SKM-1 treated with dmso at 0.1 percent for 144 hours (cell line): ENCODE data around the gene KCNF1.

Source experiments
- DNase-seq: peaks from one replicate; lab custom pipeline; 2025; ENCODE audit not compliant: unreplicated experiment; lab: John Stamatoyannopoulos, UW

KCNF1 gene

DNA sequence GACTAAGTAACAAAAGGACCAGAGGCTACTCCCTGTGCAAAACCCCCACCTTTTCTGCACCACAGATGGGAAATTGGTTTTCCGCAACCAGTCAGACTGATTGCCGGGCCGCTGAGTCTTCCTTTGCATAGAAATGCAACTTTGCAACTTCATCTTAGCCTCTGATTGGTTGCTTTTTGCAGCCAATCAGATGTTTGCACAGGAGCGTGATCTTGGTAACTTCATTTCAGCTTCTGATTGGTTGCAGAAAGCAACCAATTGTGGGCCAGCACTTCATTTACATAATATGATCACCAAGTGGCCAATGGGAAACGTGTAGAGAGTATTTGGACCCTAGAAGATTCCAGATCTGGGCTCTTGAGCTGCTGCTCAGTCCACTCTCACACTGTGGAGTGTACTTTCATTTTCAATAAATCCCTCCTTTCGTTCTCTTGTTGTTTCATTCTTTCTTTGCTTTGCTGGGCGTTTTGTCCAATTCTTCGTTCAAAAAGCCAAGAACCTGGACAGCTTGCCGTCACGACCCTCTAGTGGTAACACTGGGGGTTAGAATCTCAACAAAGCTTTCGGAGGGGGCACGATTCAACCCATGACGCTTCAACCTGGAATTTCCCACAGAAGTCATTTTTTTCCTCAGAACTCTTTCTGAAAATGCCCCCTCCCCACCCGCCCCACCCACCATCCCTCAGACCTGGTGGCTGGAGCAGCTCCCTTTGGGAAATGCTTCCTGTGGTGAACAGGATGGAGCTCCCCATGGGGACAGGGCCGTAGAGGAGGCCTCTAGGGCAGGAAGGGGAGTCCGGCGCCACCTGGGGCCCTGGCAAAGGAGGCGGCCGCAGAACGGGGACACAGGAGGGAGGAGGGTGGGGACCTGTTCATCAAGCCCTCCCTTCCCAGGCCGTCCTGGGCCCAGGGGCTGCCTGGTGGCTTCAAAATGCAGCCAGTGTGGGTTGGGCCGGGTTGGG, 31.8 kb upstream of the KCNF1 start:
- DNase-seq, result no peak

DNA sequence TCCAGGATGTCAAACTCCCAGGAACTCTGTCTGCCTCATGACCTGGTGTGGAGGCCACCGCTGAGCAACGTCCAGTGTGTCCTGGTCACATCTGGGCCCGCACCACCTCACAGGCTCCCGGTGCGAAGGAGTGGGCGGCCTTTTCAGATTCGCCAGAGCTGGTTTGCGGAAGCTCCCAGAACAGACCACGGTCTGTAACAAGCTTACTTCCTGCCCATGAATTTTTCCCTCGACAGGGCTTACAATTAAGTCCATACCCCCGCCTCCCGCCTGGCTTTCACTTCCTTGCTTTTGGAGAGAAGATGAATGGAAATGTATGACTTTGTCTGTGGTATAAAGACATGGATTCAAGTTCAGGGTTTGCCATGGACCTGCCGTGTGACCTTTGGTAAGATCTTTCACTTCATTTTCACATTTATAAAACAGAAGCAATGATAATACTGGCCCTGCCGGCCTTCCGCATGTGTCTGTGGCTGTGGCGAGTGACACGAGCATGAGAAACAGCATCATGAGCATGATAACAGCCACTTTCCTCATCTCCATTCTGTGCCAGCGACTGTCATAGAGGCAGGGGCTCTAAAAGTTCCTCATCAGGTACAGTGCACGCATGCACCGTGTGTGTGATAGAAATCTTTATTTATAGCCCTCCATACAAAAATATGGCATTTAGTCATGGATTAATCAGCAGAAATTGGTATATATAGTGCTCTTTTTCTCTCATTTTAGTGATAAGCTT, 31.0 kb upstream of the KCNF1 start:
- no peak for DNase-seq

DNA sequence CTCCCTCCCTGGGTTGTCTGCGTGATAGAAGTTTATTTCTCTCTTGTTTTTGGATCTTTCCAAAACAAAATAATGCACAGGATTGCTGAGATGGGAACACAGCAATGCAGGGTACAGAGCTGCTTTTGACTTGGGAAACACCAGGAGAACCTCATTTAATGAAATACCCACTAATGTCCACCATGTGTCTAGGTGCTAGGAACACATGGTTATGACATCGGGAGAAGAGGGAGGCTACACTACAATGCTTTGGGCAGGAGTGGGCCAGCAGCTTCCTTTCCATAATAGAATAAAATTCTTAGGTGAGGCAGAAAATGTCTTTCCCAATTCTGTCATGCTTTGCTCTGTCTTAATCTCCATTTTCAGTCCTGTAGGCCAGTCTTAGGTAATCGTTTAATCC, 29.2 kb upstream of the KCNF1 start:
- DNase-seq, result no peak

DNA sequence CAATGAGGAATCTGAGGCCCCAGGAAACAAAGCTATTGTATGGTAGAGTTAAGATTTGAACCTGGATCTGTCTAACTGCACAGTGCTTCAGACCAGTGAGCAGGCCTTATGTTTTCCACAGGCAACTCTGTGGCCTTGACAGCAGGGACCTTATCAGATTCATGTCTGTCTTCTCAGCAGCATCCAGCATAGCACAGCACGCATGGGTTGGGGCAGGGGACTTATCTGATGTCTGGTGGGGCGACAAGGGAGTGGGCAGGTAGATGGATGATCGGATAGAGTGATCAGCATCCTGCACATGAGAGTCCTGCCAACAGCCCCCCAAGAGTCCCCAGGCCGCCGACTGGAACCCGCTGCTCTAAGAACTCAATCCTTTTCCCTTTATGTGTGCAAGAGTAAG, 28.7 kb upstream of the KCNF1 start:
- DNase-seq, result no peak

DNA sequence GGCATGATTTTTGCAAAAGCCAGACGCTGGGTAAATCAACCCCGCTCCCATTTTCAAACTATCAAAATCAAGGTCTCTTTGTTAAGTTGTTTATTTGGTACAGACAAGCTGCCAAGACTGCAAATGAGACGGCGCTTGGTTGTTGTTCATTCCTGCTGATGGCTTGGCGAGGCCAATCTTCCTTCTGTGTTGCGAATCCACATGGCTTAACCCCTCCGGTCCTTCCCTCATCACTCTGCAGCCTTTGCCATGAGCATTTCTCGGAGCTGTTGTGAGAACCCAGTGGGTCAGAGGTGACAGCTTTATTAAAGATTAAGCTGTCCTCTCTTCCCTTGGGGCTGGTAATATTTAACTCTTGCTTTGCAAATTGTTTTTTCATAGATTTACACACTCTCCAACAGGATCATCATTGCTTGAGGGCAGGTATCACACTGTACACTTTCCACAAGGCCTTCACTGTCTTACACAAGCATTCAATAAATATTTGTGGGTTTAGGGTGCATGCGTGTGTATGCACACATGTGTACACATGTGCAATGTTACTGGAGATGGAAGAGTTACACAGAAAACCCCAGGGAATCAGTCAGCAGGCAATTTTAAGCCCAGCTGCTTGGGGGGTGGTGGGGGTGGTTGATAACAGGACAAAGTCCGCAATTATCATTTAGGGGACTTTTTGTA, 27.8 kb upstream of the KCNF1 start:
- DNase-seq, result no peak

DNA sequence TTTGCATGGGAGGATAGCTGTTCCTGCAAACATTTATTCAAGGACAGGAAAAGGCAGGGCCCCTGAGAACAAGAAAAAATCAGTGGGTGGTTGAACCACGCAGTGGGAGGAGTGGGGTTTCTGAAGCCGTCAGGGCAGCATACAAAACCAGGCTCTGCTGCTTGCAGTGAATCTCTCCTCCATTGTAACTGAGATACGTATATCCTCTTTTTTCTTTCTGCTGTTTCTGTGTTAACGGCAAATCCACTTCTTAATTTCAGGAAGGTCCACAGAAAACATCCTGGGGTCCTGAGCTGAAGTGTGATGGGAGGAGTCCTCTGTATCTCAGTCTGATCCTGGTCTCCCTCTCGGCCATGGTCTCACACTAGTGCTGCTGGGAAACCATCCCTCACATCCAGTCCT, 27.2 kb upstream of the KCNF1 start:
- no peak for DNase-seq

DNA sequence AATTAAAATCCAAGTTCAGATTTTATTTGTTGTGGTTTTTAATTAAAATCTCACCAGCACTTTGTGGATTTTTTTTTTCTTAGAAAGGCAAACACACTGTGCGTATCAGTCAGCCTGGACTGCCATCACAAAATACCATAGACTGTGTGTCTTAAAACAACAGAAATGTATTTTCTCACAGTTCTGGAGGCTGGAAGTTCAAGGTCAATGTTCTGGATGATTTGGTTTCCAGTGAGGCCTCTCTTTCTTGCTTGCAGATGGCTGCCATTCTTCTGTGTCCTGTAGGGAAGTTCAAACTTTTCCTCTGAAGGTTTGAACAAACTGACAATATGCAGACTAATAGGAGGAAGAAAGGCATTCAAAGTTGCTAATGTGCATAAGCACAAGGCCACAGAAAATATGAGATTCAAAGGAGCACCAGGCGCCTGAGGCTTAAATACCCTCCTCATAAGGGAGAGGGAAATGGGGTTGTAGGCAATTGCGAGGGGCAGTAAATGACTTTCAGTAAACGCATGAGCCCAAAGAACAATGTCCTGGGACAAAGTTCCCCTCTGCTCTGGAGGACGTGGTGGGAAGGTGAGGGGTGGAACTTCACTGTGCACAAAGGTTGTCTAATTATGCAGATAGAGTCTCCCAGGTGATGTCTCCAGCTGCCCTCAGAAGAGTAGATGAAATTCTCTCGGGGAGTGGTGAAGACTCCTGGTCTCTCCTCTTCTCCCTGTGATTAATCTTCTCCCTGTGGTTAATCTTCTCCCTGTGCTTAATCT, 26.5 kb upstream of the KCNF1 start:
- no peak for DNase-seq

DNA sequence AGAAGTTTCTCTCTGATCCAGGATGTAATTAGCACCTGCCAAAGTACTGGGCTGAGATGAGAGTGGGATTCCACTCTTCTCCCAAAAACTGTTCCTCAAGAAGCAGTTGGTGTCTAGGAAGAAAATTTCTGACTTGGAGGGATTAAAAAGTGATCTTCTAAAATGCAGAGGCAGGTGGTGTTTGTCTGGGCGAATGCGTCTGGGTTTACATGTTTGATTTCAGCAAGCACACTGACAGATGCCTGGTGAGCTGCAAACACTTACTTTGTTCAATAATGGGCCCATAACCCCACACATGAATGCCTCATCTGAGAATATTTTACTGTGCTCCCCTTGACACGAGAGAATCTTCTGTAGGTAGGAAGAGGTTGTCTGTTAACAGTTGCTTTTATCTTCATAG, 24.3 kb upstream of the KCNF1 start:
- no peak for DNase-seq

DNA sequence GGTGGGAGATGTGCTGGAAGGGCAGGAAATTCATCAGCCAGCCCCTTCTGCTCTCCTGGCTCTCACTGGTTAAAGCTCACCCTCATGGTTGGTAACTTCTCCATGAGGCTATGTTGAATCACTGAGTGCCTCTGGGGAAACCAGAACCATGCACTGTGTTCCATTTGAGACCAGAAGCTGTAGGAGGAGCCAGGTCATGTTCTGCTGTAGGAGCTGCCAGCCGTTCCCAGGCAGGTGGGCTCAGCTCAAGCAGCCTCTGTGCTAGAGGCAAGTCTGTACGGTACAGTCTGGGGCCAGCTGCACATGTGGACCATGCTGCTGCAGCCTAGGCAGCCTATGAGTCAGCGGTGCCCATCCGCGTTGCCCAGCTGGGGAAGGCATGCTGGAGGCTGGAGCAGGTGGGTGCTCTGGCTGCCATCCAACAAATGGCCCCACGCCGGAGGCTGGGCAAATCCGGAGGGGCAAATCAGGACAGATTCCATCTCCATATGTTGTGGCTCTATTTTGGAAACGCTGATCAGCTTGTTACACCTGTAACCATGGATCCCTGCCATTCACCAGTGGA, 22.0 kb upstream of the KCNF1 start:
- no peak for DNase-seq

DNA sequence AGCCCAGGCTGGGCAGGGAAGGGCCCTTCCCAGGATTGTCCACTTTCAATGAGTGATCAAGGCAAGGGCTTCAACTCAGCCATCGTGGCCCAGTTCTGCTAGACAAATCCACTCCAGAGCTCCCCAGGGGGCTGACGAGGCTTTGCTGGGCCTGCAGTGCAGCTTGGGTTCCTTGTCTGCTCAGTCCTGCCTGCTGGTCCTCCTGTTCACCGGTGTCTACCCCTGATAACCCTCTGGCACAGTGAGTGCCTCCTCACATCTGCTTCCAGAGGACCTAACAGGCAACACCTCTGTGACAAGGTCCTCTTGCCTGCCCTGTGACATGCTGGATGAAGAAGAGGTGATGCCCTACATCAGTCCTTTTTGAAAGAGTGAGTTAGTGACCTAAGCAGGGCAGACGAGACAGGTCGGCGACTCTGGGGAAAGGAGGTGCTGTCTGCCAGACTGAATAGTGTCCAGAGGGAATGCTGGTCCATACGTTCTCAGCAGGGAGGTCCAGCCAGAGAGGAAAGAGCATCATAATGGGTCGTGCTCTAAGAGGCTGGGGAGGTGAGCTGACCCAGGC, 20.9 kb upstream of the KCNF1 start:
- no peak for DNase-seq

DNA sequence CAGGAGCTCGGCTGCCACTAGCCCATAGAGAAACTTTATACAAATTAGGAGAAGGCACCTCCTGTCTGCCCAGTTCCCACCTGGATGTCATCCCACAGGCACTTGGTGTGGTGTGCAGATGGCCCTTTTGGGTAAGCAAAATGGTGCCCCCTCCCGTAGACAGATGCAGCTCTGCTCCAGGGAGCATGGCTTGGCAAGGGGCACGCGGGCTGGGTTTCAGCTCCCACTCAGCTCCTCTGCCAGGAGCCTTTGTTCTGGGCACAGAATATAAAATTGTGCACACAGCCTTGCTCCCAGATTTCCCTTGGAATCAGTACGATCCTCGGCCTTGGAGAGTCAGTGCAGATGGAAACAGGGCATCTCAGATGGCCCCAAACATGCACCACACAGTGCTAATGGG, 20.3 kb upstream of the KCNF1 start:
- DNase-seq, result no peak

DNA sequence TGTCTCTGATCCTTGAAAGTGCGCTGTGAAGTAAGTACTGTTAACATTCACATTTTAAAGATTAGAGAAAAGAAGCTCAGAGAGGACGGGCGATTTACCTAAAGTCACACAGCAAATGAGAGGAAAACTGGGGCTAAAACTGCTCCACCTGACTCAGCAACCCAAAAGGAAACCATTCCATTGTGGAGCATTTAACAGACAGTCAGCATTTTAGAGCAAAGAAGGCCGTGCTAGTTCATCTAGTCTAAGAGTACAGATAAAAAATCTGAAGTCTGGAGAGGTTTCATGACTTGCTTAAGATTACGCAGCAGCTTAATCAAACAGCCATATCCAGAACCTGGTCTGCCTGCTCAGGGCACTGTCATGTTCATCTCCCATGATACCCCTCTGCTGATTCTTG, 19.9 kb upstream of the KCNF1 start:
- DNase-seq, result no peak

DNA sequence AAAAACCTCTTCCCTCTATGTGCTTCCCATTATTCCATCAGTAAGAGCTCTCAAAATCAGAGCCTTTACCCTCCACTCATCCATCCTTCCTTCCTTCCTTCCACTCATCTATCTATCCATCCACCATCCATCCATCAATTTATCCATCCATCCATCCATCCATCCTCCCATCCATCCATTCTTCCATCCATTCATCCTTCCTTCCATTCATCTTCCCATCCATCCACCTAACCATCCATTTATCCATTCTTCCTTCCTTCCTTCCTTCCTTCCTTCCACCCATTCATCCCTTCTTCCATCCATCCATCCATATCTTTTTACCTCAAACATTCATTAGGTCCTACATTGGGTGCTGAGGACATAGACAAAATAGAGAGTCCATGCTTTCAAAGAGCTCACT, 19.4 kb upstream of the KCNF1 start:
- DNase-seq, result no peak

DNA sequence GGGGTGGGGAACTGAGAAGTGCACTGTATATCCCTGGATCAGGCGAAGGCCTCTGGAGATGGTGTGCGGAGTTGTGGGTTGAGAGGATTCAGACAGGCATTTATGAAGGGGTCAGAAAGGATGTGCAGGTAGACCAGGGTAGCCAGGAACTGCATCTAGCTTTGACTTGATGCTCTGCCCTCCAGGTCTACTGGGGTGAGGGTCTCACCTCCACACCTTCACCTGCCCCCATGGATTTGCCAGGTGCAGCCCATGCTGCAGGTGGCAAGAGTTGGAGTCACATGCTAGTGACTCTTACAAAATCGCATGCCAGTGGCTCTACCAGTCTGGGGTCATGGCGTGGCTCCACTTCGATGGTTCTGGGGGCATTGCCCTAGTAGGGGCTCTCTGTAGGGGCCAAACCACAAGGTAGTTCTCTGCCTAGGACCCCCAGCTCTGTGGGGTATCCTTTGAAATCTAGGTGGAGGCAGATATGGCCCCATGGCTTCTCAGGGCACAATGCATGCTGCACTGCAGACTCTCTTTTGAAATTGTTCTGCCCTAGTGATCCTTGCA, 18.9 kb upstream of the KCNF1 start:
- DNase-seq, result no peak

DNA sequence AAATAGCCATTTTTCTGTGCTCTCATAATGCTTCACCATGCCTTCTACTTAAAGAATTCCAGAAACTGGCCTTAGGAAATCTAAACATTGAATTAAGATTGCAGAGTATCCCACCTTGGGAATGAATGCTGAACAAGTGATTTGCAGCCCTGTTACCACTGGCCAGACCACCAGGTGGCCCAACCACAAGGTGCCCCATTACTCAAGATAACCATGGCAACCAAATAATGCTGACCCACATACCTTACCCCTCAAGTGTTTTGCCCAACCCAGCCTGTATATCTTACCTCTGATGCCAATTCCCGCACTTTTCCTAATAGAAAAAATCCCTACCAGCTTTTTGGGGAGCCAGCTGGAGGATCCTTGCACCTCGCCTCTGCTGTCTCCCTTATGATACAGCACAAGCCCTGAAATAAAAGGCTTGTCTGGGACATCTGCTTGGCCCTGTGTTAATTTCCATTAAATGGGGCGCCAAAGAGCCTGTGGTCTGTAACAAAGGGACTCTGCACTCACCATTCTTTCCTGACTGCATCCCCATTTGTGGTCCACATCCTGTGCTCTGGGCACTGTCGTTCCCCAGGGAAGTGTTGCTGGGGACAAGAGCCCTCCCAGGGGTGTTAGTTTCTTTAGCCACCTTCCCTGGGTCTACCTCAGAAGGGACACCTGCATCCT, 17.3 kb upstream of the KCNF1 start:
- DNase-seq, result no peak

DNA sequence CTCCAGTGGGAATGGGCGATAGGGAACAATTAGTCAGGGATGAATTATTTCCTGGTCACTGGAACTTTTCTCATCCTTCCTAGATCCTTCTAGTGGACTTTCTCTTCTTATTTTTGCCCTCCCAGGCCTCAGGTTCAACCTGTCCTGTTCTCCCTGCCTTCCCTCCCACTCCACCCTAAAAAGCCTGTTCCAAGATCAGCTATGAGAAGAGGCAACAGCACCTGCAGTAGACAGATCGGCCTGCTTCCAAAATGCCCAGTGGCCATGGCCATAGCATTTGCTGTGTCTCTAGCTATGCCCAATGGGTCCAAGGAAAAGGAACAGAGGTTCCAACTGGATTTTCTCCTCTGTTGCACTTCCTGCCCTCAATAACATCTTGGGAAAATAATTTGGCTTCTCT, 16.5 kb upstream of the KCNF1 start:
- no peak for DNase-seq

DNA sequence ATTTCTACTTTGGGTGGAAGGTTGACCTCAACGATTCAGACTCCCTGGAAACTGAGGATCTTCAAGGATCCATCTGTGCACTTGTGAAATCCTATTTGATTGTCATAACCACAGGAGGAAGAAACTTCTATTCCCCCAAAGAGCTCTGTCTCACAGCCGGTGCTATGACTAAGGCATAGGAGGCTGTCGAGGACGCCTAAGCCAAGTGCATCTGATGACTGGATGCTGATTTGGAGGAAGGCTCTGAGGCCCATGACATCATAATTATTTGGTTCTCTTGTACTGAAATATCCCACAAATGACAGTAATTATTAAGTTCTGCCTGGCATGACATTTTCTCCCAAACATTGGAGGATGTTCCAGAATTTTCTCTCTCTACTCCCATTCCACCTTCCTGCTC, 13.8 kb upstream of the KCNF1 start:
- no peak for DNase-seq

DNA sequence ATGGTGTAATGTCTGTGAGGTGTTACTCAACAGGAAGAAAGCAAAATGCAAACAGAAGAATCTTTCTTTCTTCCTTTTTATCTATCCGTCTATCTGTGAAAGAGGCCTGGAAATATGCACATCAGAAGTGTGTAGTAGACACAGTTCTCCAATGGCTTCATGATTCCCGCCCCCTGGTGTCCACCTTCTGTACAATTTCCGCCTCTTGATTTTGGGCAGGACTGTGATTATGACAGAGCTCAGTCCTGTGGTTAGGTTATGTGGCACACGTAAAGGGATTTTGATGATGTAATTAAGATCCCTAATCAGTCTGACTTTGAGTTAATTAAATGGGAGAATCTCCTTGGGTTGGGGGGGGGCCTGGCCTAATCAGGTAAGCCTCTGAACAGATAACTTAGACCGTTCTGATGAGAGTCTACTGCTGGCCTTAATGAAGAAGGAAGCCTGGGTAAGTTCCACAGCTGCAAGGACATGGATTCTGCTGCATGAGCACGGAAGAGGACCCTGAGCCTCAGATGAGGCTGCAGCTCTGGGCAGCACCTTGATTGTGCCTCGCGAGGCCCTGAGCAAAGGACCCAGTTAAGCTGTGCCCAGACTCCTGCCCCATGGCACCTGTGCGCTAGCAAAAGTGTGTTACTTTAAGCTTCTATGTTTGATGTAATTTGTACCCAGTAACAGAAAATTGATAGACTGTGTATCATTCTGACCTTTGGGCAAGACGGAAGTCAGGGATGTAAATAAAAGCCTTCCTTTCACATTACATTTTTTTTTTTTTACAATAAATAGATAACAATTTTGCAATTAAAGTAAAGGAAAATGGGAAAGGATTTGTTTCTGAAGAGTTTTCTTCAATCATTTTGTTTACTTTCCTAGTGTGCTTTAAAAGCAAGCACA, 11.3 kb upstream of the KCNF1 start:
- DNase-seq, result peak; percentile 34
